ENCODE measurements around the gene XAF1.
"Not testable (repeated sequence)": the region's sequence is repeated elsewhere in the genome, so short reads cannot be mapped to it uniquely, and the experiment has no call there.

The XAF1 gene, protein sequence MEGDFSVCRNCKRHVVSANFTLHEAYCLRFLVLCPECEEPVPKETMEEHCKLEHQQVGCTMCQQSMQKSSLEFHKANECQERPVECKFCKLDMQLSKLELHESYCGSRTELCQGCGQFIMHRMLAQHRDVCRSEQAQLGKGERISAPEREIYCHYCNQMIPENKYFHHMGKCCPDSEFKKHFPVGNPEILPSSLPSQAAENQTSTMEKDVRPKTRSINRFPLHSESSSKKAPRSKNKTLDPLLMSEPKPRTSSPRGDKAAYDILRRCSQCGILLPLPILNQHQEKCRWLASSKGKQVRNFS

GRCh38 chr17:6755731-6756184 is at the start of gene XAF1:
XAF1 (plus strand) TSS chr17:6756046; CDS start chr17:6756079, 33 bp downstream.
- no peak for DNase-seq (ENCODE audit: low spot score)

DNA sequence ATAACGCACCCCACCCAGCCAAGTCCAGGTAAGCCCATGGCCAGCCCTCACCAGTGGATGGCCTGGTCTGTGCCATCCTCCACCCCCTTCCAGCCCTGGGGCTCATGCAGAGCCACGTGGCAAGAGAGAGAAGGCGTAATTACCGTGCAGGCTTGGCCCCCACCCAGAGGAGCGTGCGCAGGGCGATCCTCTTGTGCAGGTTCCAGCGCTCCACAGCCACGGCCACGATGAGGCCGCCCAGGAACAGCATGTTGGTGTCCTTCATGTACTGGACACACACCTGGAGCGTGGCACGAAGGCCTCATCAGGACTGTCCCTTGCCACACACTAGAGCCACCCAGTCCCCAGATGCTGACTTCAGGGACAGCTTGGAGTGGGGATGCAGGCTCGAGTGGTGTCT is 49.3 kb upstream of the XAF1 start:
- DNase-seq (ENCODE audit: low spot score), result no peak

- DNase-seq (ENCODE audit: low spot score), result no peak
Observed at GRCh38 chr17:6706996-6707395, 48.9 kb upstream of the XAF1 start.

DNA sequence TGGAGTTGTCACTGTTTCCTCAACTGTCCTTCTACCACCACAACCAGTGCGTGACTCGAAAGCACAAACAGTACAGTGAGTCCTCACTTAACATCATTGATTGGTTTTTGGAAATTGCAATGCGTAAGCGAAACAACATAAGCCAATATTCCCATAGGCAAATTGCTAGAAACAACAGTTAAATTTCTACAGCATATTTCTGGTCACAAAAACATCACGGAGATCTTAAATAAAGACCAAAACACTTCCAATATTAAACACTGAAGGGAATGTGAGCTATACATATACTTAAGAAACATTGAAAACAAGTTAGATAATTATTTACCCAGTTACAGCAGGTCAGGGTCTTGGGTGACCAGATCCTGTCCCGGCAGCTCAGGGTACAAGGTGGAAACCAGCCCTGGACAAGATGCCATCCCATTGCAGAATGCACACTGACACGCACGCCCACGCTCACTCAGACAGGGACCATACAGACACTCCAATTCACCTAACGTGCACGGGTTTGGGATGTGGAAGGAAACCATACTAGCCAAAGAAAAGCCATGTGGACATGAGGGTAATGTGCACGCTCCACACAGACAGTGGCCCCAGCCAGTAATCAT is 47.4 kb upstream of the XAF1 start:
- no peak for DNase-seq (ENCODE audit: low spot score)

DNA sequence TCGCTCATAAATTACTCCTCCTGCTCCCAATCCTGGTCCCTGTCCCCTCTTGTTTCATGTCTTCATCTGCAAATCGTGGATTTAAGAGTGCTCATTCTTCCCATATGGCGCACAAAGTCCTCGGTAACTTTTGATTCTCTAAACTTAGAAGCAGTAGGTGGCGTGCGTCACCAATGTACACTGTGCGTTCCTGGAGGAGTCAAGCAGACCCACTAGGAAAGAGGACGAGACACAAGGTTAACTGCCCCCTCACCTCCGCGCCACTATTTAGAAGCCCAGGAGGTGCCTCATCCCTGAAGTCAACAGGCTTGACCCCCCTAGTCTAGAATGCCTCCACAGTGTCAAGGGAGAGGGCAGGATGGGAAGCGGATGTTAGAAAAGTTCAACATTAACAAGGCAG is 45.5 kb upstream of the XAF1 start:
- no peak for DNase-seq (ENCODE audit: low spot score)

DNA sequence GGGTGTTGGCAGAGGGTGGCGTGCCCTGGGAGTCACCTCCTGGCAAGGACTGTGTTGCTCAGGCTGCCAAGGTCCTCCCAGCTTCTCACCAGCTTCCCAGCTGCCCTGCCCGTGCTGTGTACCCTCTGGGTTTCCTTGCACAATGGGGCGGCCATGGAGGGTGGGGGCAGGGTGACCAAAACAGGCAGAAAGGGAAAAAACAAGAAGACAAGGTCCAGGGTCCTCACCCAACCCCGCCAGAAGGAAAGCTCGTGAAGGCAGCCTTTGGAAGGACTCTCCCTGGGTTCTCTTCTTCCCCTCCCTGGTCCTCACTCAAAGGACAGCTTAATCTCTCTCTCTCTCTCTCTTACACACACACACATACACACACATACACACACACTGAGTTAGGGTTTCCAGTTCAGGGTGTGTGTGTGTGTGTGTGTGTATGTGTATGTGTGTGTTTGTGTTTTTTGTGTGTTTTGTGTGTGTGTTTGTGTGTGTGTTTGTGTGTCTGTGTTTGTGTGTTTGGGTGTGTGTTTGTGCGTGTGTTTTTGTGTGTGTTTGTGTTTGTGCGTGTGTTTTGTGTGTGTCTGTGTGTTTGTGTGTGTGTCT is 44.7 kb upstream of the XAF1 start:
- no peak for DNase-seq (ENCODE audit: low spot score)

DNA sequence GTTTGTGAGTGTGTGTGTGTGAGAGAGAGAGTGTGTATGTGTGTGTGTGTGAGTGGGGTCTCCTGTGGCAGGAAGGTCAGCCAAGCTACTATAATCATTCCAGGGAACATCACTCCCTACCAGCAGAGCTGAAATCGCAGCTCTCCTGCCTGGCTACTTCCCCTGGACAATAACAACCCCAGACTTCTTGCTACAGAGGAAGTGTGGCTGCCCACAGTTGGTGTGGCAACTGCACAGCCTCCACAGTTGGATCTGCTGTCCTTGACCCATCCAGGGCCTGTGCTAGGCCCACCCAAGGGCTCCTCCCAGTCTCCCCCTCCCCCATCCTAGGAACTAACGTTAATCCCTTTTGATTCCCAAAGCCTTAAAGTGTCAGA is 44.2 kb upstream of the XAF1 start:
- no peak for DNase-seq (ENCODE audit: low spot score)

DNA sequence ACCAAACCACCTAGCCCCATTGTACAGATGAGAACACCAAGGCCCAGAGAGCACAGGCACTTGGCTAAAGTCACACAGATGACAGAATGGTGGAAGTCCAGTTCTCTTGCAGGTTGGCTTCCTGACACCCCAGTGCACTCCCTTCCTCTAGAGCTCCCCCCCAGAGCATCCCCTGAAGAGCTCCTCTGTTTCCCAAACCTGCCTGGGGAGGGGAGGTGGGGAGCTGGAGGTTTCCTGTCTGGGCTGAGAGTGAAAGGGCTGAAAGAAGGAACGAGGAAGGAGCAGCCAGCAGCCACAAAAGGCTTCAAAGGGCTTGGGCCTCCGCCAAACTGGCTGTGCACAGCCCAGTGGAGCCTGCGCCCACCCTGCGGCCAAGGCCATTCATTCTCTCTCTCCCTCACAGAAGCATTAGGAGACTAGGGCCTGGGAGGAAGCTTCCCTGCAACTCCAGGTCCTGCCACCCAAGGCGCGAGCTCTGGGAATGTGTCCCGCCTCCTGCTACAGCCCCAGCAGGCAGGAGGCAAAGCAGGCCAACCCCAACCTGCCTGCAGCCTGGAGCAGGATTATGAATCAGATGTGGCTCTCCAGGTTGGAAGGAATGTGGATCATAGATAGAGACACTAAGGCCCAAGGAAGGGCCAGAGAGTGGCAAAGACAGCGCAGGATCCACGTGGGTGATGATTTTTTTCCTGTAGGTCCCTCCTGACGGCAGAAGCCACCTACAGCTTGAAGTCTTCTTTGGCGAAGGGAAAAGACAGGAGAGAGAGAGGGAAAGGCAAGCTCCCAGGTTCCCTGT is 43.6 kb upstream of the XAF1 start:
- DNase-seq (ENCODE audit: low spot score), result peak; percentile 71

GRCh38 chr17:6712854-6713129 is 43.1 kb upstream of the XAF1 start:
- no peak for DNase-seq (ENCODE audit: low spot score)

- no peak for DNase-seq (ENCODE audit: low spot score)
Observed at GRCh38 chr17:6713130-6713917, 42.5 kb upstream of the XAF1 start, which contains the start of gene SLC13A5. SLC13A5 (minus strand) TSS chr17:6713369; CDS start chr17:6713333, 36 bp downstream.

DNA sequence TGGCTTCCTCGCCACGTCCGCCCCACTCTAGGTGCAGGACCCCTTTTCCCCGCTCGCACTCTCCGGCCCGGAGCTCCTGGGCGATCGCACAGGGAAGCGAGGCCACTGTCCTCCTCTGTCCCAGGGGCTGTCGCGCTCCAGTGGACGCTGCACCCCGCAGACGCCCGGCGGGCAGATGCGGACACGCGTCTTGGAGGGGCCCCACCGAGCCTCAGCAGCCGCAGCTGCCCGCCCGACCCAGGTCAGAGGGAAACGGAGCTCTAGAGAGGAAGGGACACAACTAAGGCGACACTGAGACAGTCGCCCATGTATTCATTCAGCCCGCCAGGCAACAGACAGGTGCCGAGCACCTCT is 42.0 kb upstream of the XAF1 start:
- no peak for DNase-seq (ENCODE audit: low spot score)

GRCh38 chr17:6714315-6714874 is 41.5 kb upstream of the XAF1 start:
- no peak for DNase-seq (ENCODE audit: low spot score)

- no peak for DNase-seq (ENCODE audit: low spot score)
Observed at GRCh38 chr17:6716736-6717135, 39.1 kb upstream of the XAF1 start.

DNA sequence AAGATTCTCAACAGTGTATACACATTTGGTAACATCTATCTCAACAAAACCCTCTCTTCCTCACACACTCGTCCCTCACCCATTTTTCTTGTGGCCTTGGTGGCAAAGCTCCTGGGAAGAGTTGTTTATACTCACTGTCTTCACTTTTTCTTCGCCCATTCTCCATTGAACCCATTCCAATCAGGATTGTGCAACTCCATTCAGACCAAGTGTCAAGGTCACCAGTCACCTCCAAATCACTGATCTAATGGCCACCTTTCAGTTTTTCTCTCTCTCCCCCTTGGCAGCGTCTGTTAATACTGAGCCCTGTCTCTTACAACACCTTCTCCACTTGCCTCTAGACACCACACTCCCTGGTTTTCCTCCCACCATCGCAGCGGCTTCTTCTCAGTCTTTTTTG is 34.1 kb upstream of the XAF1 start:
- DNase-seq (ENCODE audit: low spot score), result no peak

- DNase-seq (ENCODE audit: low spot score), result no peak
Observed at GRCh38 chr17:6724009-6724408, 31.8 kb upstream of the XAF1 start.

DNA sequence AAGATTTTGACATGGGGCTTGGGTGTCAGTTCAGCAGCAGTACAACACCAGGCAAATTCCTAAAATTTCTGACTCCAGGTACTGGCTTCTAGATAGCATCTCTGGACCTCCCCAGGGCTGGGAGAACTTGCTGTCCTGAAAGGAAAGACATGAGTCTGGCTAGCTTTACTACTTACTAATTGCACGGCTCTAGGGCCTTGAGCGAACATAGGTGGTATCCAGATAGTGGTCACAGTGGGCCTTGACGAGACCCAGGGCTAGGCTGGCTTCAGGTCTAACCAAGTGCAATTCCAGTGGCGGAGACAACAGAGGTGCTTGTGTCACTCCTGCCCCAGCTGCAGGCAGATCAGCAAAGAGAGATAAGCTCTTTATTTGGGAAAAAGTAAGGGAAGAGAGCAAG is 26.3 kb upstream of the XAF1 start:
- no peak for DNase-seq (ENCODE audit: low spot score)

DNA sequence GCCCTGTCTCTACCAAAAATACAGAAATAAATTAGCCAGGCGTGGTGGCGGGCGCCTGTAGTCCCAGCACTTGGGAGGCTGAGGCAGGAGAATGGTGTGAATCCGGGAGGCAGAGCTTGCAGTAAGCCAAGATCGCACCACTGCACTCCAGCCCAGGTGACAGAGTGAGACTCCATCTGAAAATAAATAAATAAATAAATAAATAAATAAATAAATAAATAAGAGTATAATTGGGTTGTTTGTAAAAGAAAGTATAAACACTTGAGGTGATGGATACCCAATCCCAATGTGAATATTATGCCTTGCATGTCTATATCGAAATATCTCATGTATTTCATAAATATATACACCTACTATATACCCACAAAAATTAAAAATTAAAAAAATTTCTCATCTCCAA is 9.2 kb upstream of the XAF1 start:
- not testable (repeated sequence) for DNase-seq (ENCODE audit: low spot score)

DNA sequence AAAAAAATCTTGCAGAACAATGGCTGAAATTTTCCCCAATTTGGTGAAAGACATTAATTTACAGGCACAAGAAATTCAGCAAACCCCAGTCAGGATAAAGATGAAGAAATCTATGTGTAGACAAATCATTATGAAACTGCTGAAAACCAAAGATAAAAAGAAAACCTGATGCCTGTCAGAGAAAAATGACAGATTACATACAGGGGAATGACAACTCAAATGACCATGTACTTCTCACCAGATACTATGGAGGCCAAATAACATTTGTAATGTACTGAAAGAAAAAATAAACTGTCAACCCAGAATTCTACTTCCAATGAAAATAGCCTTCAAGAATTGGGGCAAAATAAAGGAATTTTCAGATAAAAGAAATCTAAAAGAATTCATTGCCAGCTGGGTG is 7.2 kb upstream of the XAF1 start:
- no peak for DNase-seq (ENCODE audit: low spot score)

- peak; percentile 18 for DNase-seq (ENCODE audit: low spot score)
Observed at GRCh38 chr17:6749519-6749918, 6.3 kb upstream of the XAF1 start.

- peak; percentile 99 for DNase-seq (ENCODE audit: low spot score)
Observed at GRCh38 chr17:6752068-6752909, 3.6 kb upstream of the XAF1 start.

DNA sequence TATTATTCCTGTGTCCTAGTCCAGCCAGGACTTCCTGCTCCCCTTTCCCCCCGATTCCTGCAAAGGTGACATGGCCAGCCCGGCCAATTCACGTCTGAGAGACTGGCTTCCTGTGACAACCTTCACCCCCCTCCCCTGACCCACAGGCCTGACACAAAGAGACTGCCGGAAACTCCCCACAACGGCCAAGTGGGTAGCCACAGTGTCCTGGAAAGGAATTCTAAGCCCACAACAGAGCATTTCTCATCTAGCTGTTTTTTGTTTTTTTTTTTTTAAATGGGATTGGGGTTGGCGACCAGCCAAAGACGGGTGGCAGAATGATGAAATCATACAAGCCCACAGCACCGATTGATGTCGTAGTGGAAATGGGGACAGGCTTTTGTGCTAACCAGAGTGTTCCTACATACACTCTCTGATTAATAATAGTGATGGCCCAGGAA is 2.8 kb upstream of the XAF1 start:
- DNase-seq (ENCODE audit: low spot score), result peak; percentile 99
